ENCODE data around the gene ZNF496. TPM values are rescaled to one million over a fixed set of nuclear protein-coding genes. Genes with fewer than 3 reads are reported as not detected.

The ZNF496 gene
- total and polyA plus RNA-seq, 9 of the 15 experiments (the other 6 are each of a cell fraction or from before 2014, with no cell fraction given): 4.3 to 54.0 (median 31.3) TPM

GRCh38 chr1:247368490-247369145, 37.0 kb upstream of the ZNF496 start:
- Histone ChIP-seq H3K9ac (ENCODE audit: insufficient read depth in 1 of 2, low read depth in 2 of 2, low read length in 2 of 2) (no peak overlapping the region), H3K79me2 (ENCODE audit: control insufficient read depth, insufficient read depth, low read length) (no peaks in the 10 kb centered on the region), H3K4me2 (ENCODE audit: insufficient read depth, low read length) (no peak overlapping the region), H3K9me1 (ENCODE audit: control insufficient read depth, insufficient read depth, low read length) (no peaks in the 10 kb centered on the region), H2AFZ (ENCODE audit: low read depth, low read length) (peak overlapping the region; percentile 7; the same call in 1 of the 2 replicates), H3K36me3 (ENCODE audit: control insufficient read depth, insufficient read depth, low read length) (no peaks in the 10 kb centered on the region), H3K9me3 (replicated peaks; ENCODE audit: control insufficient read depth, insufficient read depth, low read depth, low read length) (peaks cover 7% of the 10 kb centered on the region), H4K20me1 (replicated peaks; ENCODE audit: control insufficient read depth, insufficient read depth, low read length) (no peaks in the 10 kb centered on the region), H3K4me1 (replicated peaks in 1 of 2; ENCODE audit: control insufficient read depth in 2 of 2, insufficient read depth in 2 of 2, low read length in 2 of 2) (peaks cover 2 to 28% of the 10 kb centered on the region in 2 experiments), H3K4me3 (no peak overlapping the region), H3K27ac (ENCODE audit: extremely low read depth, low read depth, low read length) (peak overlapping the region; percentile 7; the same call in 2 of the 3 replicates), H3K27me3 (ENCODE audit: control insufficient read depth in 2 of 2, insufficient read depth in 2 of 2, low read length in 2 of 2) (no peaks in the 10 kb centered on the region)
- BruUV-seq (replicated peaks): no TSS peak
- 49% methylated on average over 7 of the region's 7 CpGs for WGBS (ENCODE audit: insufficient coverage, low coverage, missing lambda C conversion rate)
- ChIA-PET POLR2A (no interaction called here), CTCF (ENCODE audit: low intra/inter-chr PET ratio) (no interaction called here)
- ATAC-seq: no peak
- intact Hi-C loops (cut with micrococcal nuclease): no loop called here
- no peak for DNase-seq (ENCODE audit: extremely low read depth in 1 of 4, low spot score in 3 of 4)
- FAIRE-seq: no peak
- in situ Hi-C loops (cut with MboI): no loop called here
- TF ChIP-seq CUX1 (CRISPR knock-in tag; IDR thresholded peaks at IDR 0.05) (no peak), ZNF134 (CRISPR knock-in tag; conservative IDR thresholded peaks at IDR 0.05) (0 out of 2 replicates have a peak, but pooled peaks have one; percentile 40), ZNF644 (tag; IDR thresholded peaks at IDR 0.05; ENCODE audit: low read depth) (no peak), TEAD2 (tag; IDR thresholded peaks at IDR 0.05) (no peak), KDM4B (IDR thresholded peaks at IDR 0.05; ENCODE audit: borderline replicate concordance in 2 of 2, low read depth in 1 of 2) (no peak), NR2F6 (CRISPR knock-in tag; IDR thresholded peaks at IDR 0.05) (no peak), TFE3 (CRISPR knock-in tag; IDR thresholded peaks at IDR 0.05) (no peak), PRMT5 (CRISPR knock-in tag; IDR thresholded peaks at IDR 0.05) (no peak), PCBP1 (IDR thresholded peaks at IDR 0.05; ENCODE audit: low read depth, low read length, poor library complexity, severe bottlenecking) (no peak), MECOM (CRISPR knock-in tag; IDR thresholded peaks at IDR 0.05) (no peak), MTA3 (IDR thresholded peaks at IDR 0.05; ENCODE audit: borderline replicate concordance) (no peak), TSHZ1 (CRISPR knock-in tag; IDR thresholded peaks at IDR 0.05) (0 out of 2 replicates have a peak, but pooled peaks have one; percentile 31)
